Erythroblast (primary cell): ENCODE data around the gene CLIP4.

ENCODE experiments used
- GATA1 ChIP-seq: IDR thresholded peaks from 2 replicates; pipeline ENCODE4 v1.6.1; 2011; ENCODE audit warnings: low read depth, mild to moderate bottlenecking, control low read depth, low read length, moderate library complexity
- POLR2A ChIP-seq: IDR thresholded peaks from 2 replicates; pipeline ENCODE4 v1.6.1; 2011; ENCODE audit warnings: mild to moderate bottlenecking, low read length

- TF ChIP-seq POLR2A = no peak
- TF ChIP-seq GATA1 = no peak
Observed at GRCh38 chr2:29157131-29157530, 41.9 kb downstream of the CLIP4 start.
